Epithelial cell of esophagus (primary cell): ENCODE data around the gene GSTM4.
A peak's percentile ranks its signal among the peaks of the same experiment; 100 is the strongest.
"Not testable (repeated sequence)": the region's sequence is repeated elsewhere in the genome, so short reads cannot be mapped to it uniquely, and the experiment has no call there.

Source experiments
- DNase-seq: peaks from one replicate; pipeline ENCODE4 v3.0.0; 2010; ENCODE audit warnings: low read depth
- H3K4me3 ChIP-seq: 2 replicates; pipeline ENCODE4 v1.5.1; 2011; ENCODE audit warnings: mild to moderate bottlenecking, low read length, control low read depth
- CTCF ChIP-seq: IDR thresholded peaks from 2 replicates; pipeline ENCODE4 v1.5.1; 2011; ENCODE audit warnings: low read depth, mild to moderate bottlenecking, low read length, control low read depth, inconsistent platforms; ENCODE audit not compliant: insufficient read depth; ENCODE audit errors: missing control alignments

The GSTM4 gene

GRCh38 chr1:109658533-109659042, 2.7 kb downstream of the GSTM4 start:
- no peak for DNase-seq
- H3K4me3 ChIP-seq, result no peak overlapping the region
- TF ChIP-seq CTCF, result no peak

GRCh38 chr1:109659145-109659544, 3.2 kb downstream of the GSTM4 start:
- no peak for DNase-seq
- H3K4me3 ChIP-seq, result no peak overlapping the region
- no peak for TF ChIP-seq CTCF

- H3K4me3 ChIP-seq, result no peak overlapping the region
- DNase-seq, result no peak
- TF ChIP-seq CTCF, result no peak
These were observed 4.2 kb downstream of the GSTM4 start for GRCh38 chr1:109659997-109660690.

GRCh38 chr1:109660691-109661026, 4.8 kb downstream of the GSTM4 start:
- DNase-seq, result not testable (repeated sequence)

GRCh38 chr1:109661391-109661790, 5.5 kb downstream of the GSTM4 start:
- TF ChIP-seq CTCF, result no peak
- DNase-seq, result no peak
- no peak overlapping the region for H3K4me3 ChIP-seq

More at GRCh38 chr1:109660691-109661026, 4.8 kb downstream of the GSTM4 start:
- H3K4me3 ChIP-seq, result not testable (repeated sequence)

- no peak for TF ChIP-seq CTCF
- no peak overlapping the region for H3K4me3 ChIP-seq
- peak; percentile 29 for DNase-seq
These were observed 8.8 kb downstream of the GSTM4 start for GRCh38 chr1:109664671-109665070.

- peak within 1 kb of the TSS; percentile 28 for H3K4me3 ChIP-seq
- TF ChIP-seq CTCF, result no peak
- DNase-seq, result peak; percentile 72
These were observed 11.7 kb downstream of the GSTM4 start, which contains the start of gene GSTM2 for GRCh38 chr1:109667452-109668122. Gene GSTM2 (plus strand): TSS chr1:109668057. CDS start chr1:109668116, 59 bp downstream.
